ENCODE measurements around the gene MTF1. TPM values are rescaled to one million over a fixed set of nuclear protein-coding genes. Genes with fewer than 3 reads are reported as not detected.

Gene MTF1
- total RNA-seq, 1 donor from 2014 or later = 5.9 TPM

- H3K36me3 ChIP-seq = peaks cover 7% of the 10 kb centered on the region
- no peaks in the 10 kb centered on the region for H3K9me3 ChIP-seq (ENCODE audit: low read depth)
- peak overlapping the region; percentile 77 for H3K9ac ChIP-seq
- H3K9me3 Mint-ChIP-seq = no peaks in the 10 kb centered on the region
- H4K20me1 ChIP-seq (ENCODE audit: low read depth) = peaks cover 24% of the 10 kb centered on the region
- H3F3A ChIP-seq (ENCODE audit: low read depth) = peaks cover 7% of the 10 kb centered on the region
- H3K4me1 ChIP-seq = peaks cover 8% of the 10 kb centered on the region
- peaks cover 50% of the 10 kb centered on the region for H3K79me2 ChIP-seq (ENCODE audit: low read depth)
- peaks cover 6% of the 10 kb centered on the region for H3K36me3 Mint-ChIP-seq
- peaks cover 18% of the 10 kb centered on the region for H3K4me1 Mint-ChIP-seq
- H3K4me2 ChIP-seq = peak overlapping the region; percentile 95
- peak overlapping the region; percentile 98 for H3K4me3 ChIP-seq
- peak overlapping the region; percentile 66 for H3K27ac Mint-ChIP-seq
- H3K27me3 ChIP-seq = no peaks in the 10 kb centered on the region
- H3K4me3 Mint-ChIP-seq = peak overlapping the region; percentile 96
- DNase-seq (ENCODE audit: low spot score) = no peak
- TF ChIP-seq EZH2 (IDR thresholded peaks at IDR 0.05) (no peak), CTCF (IDR thresholded peaks at IDR 0.05) (no peak), EZH2phosphoT487 (IDR thresholded peaks at IDR 0.05) (no peak)
- H3K27me3 Mint-ChIP-seq (ENCODE audit: insufficient read depth, low read depth) = peaks cover 5% of the 10 kb centered on the region
- no peak overlapping the region for H3K27ac ChIP-seq
- peak overlapping the region; percentile 84 for H2AFZ ChIP-seq (replicated peaks)
Observed at GRCh38 chr1:37858931-37859506, 373 bp downstream of the MTF1 start.

- Histone ChIP-seq H3K27me3 (no peaks in the 10 kb centered on the region), H3K4me3 (no peak overlapping the region), H3F3A (ENCODE audit: low read depth) (no peaks in the 10 kb centered on the region), H4K20me1 (ENCODE audit: low read depth) (peaks cover 62% of the 10 kb centered on the region), H3K36me3 (peaks cover 7% of the 10 kb centered on the region), H3K27ac (no peak overlapping the region), H3K9ac (no peak overlapping the region), H3K79me2 (ENCODE audit: low read depth) (peaks cover 88% of the 10 kb centered on the region), H3K4me1 (peaks cover 8% of the 10 kb centered on the region), H3K9me3 (ENCODE audit: low read depth) (no peaks in the 10 kb centered on the region), H3K4me2 (no peak overlapping the region), H2AFZ (replicated peaks) (no peak overlapping the region)
- no peak overlapping the region for H3K4me3 Mint-ChIP-seq
- peaks cover 15% of the 10 kb centered on the region for H3K4me1 Mint-ChIP-seq
- peaks cover 10% of the 10 kb centered on the region for H3K36me3 Mint-ChIP-seq
- TF ChIP-seq EZH2phosphoT487 (IDR thresholded peaks at IDR 0.05) (no peak), CTCF (IDR thresholded peaks at IDR 0.05) (no peak), EZH2 (IDR thresholded peaks at IDR 0.05) (no peak)
- no peak for DNase-seq (ENCODE audit: low spot score)
- H3K9me3 Mint-ChIP-seq = no peaks in the 10 kb centered on the region
- peaks cover 3% of the 10 kb centered on the region for H3K27me3 Mint-ChIP-seq (ENCODE audit: insufficient read depth, low read depth)
- no peak overlapping the region for H3K27ac Mint-ChIP-seq
Observed at GRCh38 chr1:37854406-37854805, 5.0 kb downstream of the MTF1 start.

GRCh38 chr1:37853157-37853556, 6.2 kb downstream of the MTF1 start:
- Mint-ChIP-seq H3K9me3 (no peaks in the 10 kb centered on the region), H3K36me3 (peaks cover 10% of the 10 kb centered on the region), H3K27me3 (ENCODE audit: insufficient read depth, low read depth) (peaks cover 3% of the 10 kb centered on the region), H3K4me3 (no peak overlapping the region), H3K4me1 (peaks cover 10% of the 10 kb centered on the region), H3K27ac (no peak overlapping the region)
- peaks cover 1% of the 10 kb centered on the region for H3K4me1 ChIP-seq
- no peak overlapping the region for H2AFZ ChIP-seq (replicated peaks)
- peaks cover 61% of the 10 kb centered on the region for H4K20me1 ChIP-seq (ENCODE audit: low read depth)
- no peak overlapping the region for H3K9ac ChIP-seq
- peaks cover 90% of the 10 kb centered on the region for H3K79me2 ChIP-seq (ENCODE audit: low read depth)
- no peak for DNase-seq (ENCODE audit: low spot score)
- no peak overlapping the region for H3K4me2 ChIP-seq
- TF ChIP-seq CTCF (IDR thresholded peaks at IDR 0.05) = no peak
- TF ChIP-seq EZH2 (IDR thresholded peaks at IDR 0.05) = no peak
- no peak for TF ChIP-seq EZH2phosphoT487 (IDR thresholded peaks at IDR 0.05)
- H3K27ac ChIP-seq = no peak overlapping the region
- H3F3A ChIP-seq (ENCODE audit: low read depth) = no peaks in the 10 kb centered on the region
- H3K4me3 ChIP-seq = no peak overlapping the region
- H3K27me3 ChIP-seq = no peaks in the 10 kb centered on the region
- no peaks in the 10 kb centered on the region for H3K9me3 ChIP-seq (ENCODE audit: low read depth)
- peaks cover 7% of the 10 kb centered on the region for H3K36me3 ChIP-seq

Measured in neural progenitor cell (in vitro differentiated cells).